ENCODE measurements around the gene NFASC. TPM values are rescaled to one million over a fixed set of nuclear protein-coding genes. Genes with fewer than 3 reads are reported as not detected.

Gene NFASC
- total and polyA plus RNA-seq, 8 donors: 3.3 to 12.7 (median 6.7) TPM

- intact Hi-C loops (cut with DNase I): no loop called here
- H3K9me3 ChIP-seq: no peaks in the 10 kb centered on the region
- no peaks in the 10 kb centered on the region for H3K4me1 ChIP-seq
- H3K4me3 ChIP-seq: no peak overlapping the region
- H3K27me3 ChIP-seq: no peaks in the 10 kb centered on the region
- H3K27ac ChIP-seq: no peak overlapping the region
- FAIRE-seq: no peak
- WGBS, 2 donors: 77 to 78% methylated on average over 2 of the region's 2 CpGs
- no peak for DNase-seq
- no peak for ATAC-seq
- TF ChIP-seq CTCF (IDR thresholded peaks at IDR 0.05): no peak
- H3K36me3 ChIP-seq: no peaks in the 10 kb centered on the region
These were observed 17.2 kb downstream of the NFASC start for GRCh38 chr1:204887846-204888245.

- FAIRE-seq (no peak), ATAC-seq (peak in 1 of 4 donors; percentile 20), DNase-seq (no peak)
- no peak overlapping the region for H3K27ac ChIP-seq
- H3K4me3 ChIP-seq: no peak overlapping the region
- H3K9me3 ChIP-seq: no peaks in the 10 kb centered on the region
- TF ChIP-seq CTCF (IDR thresholded peaks at IDR 0.05): no peak
- no peaks in the 10 kb centered on the region for H3K4me1 ChIP-seq
- intact Hi-C loops (cut with DNase I): no loop called here
- H3K36me3 ChIP-seq: no peaks in the 10 kb centered on the region
- H3K27me3 ChIP-seq: no peaks in the 10 kb centered on the region
- WGBS, 2 donors: 59 to 60% methylated on average over 2 of the region's 2 CpGs
These were observed 17.6 kb downstream of the NFASC start for GRCh38 chr1:204888294-204888693.

DNA sequence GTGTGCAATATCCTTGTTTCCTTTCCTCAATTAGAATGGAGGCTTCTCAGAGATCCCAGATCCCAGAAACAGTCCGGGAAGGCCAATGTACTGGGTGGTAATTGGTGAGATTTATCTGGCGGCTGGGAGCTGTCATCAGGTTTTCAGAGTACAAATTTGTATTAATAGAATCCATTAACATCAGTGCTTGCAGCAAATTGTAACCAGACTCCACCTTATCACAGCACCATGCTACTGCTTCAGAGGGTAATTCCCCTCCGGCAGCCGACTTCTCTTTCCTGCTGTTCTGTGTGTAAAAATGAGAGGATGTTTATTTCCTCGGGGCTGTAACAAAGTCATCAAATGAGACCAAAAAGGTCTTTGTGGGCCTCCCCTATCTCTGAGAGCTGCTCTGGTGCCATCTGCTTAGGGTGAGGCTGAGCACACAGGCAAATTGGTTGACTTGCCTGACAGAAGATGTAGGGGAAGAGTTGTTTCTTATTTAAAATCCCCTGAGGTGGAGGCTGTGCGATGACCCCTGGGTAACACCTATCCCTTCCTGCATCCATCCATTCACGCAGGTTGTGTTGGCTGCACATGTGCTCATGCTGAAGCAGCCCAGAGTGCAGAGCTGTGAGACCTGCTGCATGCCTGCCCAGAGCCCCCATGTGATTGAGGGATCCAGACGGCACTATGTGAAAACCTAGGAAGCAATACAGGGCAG lies 19.2 kb downstream of the NFASC start:
- no peak for TF ChIP-seq CTCF (IDR thresholded peaks at IDR 0.05)
- no peaks in the 10 kb centered on the region for H3K4me1 ChIP-seq
- no peak overlapping the region for H3K27ac ChIP-seq
- FAIRE-seq (no peak), DNase-seq (no peak), ATAC-seq (peak in 3 of 4 donors; percentile 44 to 71 (median 66))
- no peaks in the 10 kb centered on the region for H3K36me3 ChIP-seq
- H3K4me3 ChIP-seq: no peak overlapping the region
- 48 to 52% methylated on average over 8 of the region's 8 CpGs for WGBS, 2 donors
- intact Hi-C loops (cut with DNase I): no loop called here
- no peaks in the 10 kb centered on the region for H3K27me3 ChIP-seq
- H3K9me3 ChIP-seq: no peaks in the 10 kb centered on the region

- H3K36me3 ChIP-seq: no peaks in the 10 kb centered on the region
- DNase-seq: no peak
- no peaks in the 10 kb centered on the region for H3K27me3 ChIP-seq
- FAIRE-seq: no peak
- H3K4me3 ChIP-seq: no peak overlapping the region
- no peaks in the 10 kb centered on the region for H3K9me3 ChIP-seq
- intact Hi-C loops (cut with DNase I): no loop called here
- H3K4me1 ChIP-seq: no peaks in the 10 kb centered on the region
- WGBS, 2 donors: 83 to 87% methylated on average over 3 of the region's 3 CpGs
- H3K27ac ChIP-seq: no peak overlapping the region
- ATAC-seq: no peak
- no peak for TF ChIP-seq CTCF (IDR thresholded peaks at IDR 0.05)
These were observed 21.2 kb downstream of the NFASC start for GRCh38 chr1:204891860-204892259.

DNA sequence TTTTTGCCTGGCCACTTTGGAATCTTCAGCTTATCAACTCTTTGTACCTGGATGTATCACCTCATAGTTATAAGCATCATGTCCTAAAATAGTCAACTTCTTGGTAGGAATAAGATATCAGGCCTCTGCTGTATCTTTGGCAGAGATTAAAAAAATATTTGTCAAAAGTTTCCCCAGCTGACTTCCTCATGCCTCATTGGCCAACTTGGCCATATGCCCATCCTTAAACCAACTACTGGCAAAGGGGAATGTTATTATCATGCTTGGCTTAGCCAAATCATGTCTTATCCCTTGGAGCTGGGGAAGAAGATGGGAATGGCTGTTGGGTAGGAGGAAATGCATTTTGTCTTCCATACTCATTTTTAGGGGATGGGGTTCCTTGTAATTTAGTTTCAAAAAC lies 23.4 kb downstream of the NFASC start:
- Histone ChIP-seq H3K4me1 (no peaks in the 10 kb centered on the region), H3K36me3 (no peaks in the 10 kb centered on the region), H3K27ac (no peak overlapping the region), H3K27me3 (no peaks in the 10 kb centered on the region), H3K9me3 (no peaks in the 10 kb centered on the region), H3K4me3 (no peak overlapping the region)
- FAIRE-seq (no peak), DNase-seq (no peak), ATAC-seq (peak in 2 of 4 donors; percentile 11 to 22)
- intact Hi-C loops (cut with DNase I): no loop called here
- TF ChIP-seq CTCF (IDR thresholded peaks at IDR 0.05): no peak

Measured in pancreas (tissue), 10 donors.